Fibroblast of the aortic adventitia (primary cell): ENCODE data around the gene BCL11B. TPM values are rescaled to one million over a fixed set of nuclear protein-coding genes. Genes with fewer than 3 reads are reported as not detected.

Experiments
- DNase-seq: peaks from one replicate; pipeline ENCODE4 v3.0.0-alpha.2; 2010; ENCODE audit warnings: low read depth
- H3K4me3 ChIP-seq: 2 replicates; pipeline ENCODE4 v1.5.1; 2011; ENCODE audit warnings: low read depth, mild to moderate bottlenecking, control low read depth, low read length, moderate library complexity
- CTCF ChIP-seq: IDR thresholded peaks from 2 replicates; pipeline ENCODE4 v1.5.1; 2011; ENCODE audit warnings: mild to moderate bottlenecking, low read length, control low read depth, inconsistent platforms; ENCODE audit not compliant: insufficient read depth
- total RNA-seq: library from RNA; depleted of rRNA; stranded (reverse); fragments of >200 nt; gene quantifications from 2 replicates; pipeline ENCODE4 v1.2.3, GENCODE V29; 2012; ENCODE audit warnings: low replicate concordance

The BCL11B gene
- total RNA-seq, 1 donor = 0.09 TPM

GRCh38 chr14:99179946-99180345 lies 92.1 kb downstream of the BCL11B start:
- no peak overlapping the region for H3K4me3 ChIP-seq
- no peak for DNase-seq
- TF ChIP-seq CTCF = no peak

GRCh38 chr14:99179506-99179905 lies 92.5 kb downstream of the BCL11B start:
- no peak for TF ChIP-seq CTCF
- DNase-seq = no peak
- H3K4me3 ChIP-seq = no peak overlapping the region

DNA sequence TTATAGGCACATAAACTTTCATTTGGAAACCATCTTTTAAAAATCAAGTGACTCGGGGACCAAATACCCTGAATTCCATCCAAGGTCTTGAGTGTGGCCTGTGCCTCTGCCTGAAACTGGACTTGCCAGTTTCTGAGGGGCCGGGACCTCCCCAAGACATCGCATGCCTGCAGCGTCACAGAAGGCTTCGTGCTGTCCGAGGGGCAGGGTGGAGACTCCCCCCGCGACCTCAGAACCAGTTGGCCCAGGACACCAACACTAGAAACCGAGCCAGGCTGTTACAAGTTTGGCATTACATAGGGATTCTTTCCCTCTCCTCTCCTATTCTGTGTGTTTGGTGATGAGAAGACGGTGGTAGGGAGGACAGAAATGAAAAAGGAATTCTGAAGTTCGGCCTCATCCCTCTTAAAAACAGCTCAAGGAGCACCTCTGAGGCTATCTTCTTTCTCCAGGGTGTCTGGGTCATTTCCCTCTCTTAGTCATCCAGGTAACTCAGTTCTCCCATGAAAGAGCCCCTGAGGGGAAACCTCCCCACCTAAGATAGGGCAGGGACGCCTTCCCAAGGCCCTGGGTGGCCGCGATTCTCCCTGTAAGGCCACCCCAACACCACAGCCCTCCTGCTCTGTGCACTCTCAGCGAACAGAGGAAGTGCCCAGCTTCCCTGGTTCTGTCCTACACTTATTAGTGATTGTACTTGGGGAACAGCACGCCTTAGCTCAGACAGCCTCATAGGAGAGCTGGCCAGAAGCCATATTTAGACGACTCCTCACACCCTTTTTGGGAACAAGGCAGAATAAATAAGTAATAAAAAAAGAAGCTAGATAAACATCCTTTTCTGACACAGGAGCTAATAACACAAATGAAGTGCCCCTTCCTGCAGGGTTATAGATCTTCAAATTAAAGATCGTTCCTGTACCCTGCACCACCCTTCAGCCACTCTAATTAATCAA lies 93.8 kb downstream of the BCL11B start:
- DNase-seq = no peak
- no peak overlapping the region for H3K4me3 ChIP-seq
- TF ChIP-seq CTCF = no peak

- no peak for TF ChIP-seq CTCF
- H3K4me3 ChIP-seq = no peak overlapping the region
- no peak for DNase-seq
Observed at GRCh38 chr14:99177046-99177655, 94.8 kb downstream of the BCL11B start.

GRCh38 chr14:99176156-99176945 lies 95.6 kb downstream of the BCL11B start:
- H3K4me3 ChIP-seq = no peak overlapping the region
- DNase-seq = no peak
- no peak for TF ChIP-seq CTCF

DNA sequence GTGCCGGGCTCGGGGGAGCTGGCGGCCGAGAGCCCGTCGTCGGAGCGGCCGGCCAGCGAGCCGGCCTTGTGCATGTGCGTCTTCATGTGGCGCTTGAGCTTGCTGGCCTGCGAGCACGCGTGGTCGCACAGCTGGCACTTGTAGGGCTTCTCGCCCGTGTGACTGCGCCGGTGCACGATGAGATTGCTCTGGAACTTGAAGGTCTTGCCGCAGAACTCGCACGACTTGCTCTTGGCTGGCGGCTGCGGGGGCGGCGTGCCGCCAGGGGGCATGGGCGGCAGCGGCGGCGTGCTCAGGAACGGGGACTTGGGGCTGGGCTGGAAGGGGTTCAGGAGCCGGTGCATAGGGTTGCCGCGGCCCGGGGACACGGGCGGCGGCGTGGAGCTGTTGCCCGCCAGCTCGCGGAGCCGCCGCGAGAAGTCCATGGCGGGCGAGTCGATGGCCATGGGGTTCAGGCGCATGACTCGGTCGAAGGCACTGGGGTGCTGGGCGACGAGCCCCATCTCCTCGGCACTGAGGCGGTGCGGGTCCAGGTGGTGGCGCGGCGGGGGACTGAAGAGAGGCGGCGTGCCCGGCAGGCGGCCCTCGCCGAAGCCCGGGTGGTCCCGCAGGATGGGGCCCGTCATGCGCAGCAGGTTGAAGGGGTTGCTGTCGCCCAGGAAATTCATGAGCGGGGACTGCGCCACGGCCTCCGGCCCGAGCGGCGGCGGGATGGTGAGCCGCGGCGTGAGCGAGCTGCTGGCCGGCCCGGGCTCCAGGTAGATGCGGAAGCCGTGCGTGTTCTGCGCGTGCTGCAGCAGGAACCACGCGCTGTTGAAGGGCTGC lies 96.5 kb downstream of the BCL11B start:
- no peak for TF ChIP-seq CTCF

More for the DNA sequence above, 96.5 kb downstream of the BCL11B start:
- no peak for DNase-seq
- no peak overlapping the region for H3K4me3 ChIP-seq
